Stomach (tissue), 9 donors: ENCODE data around the gene CHERP. TPM values are rescaled to one million over a fixed set of nuclear protein-coding genes. Genes with fewer than 3 reads are reported as not detected.
"Not testable (repeated sequence)": the region's sequence is repeated elsewhere in the genome, so short reads cannot be mapped to it uniquely, and the experiment has no call there.

Source experiments
- DNase-seq, 2 donors: peaks; one replicate each; pipeline versions ENCODE4 v3.0.0 to v3.0.0-alpha.2; 2013 to 2019
- H3K27ac ChIP-seq, 5 donors: fragments of 200-600 bp in 4 of 5; sonication (generic) in 4 of 5; one replicate each; pipeline ENCODE4 v1.5.1; 2013 to 2019; ENCODE audit warnings: mild to moderate bottlenecking in 1 of 5, moderate library complexity in 1 of 5
- H3K27me3 ChIP-seq, 3 donors: fragments of 200-600 bp; sonication (generic); one replicate each; pipeline ENCODE4 v1.5.1; 2017 to 2019; ENCODE audit warnings: mixed run types in 1 of 3
- H3K36me3 ChIP-seq, 4 donors: fragments of 200-600 bp; sonication (generic); 1 replicate in 3 of 4; 2 replicates in 1 of 4; pipeline ENCODE4 v1.5.1; 2016 to 2019
- H3K4me1 ChIP-seq, 4 donors: fragments of 200-600 bp; sonication (generic); one replicate each; pipeline ENCODE4 v1.5.1; 2016 to 2019
- H3K4me3 ChIP-seq, 4 donors: fragments of 200-600 bp; sonication (generic) in 3 of 4; one replicate each; pipeline ENCODE4 v1.5.1; 2016 to 2019; ENCODE audit warnings: mild to moderate bottlenecking in 1 of 4
- H3K9me3 ChIP-seq, 4 donors: fragments of 200-600 bp; sonication (generic); one replicate each; pipeline ENCODE4 v1.5.1; 2016 to 2019
- EP300 ChIP-seq: sonication (generic); formaldehyde crosslinking; IDR thresholded peaks from one replicate; pipeline ENCODE4 v1.6.1; 2017; ENCODE audit warnings: antibody characterized with exemption
- POLR2A ChIP-seq, 4 donors: fragments of 450-650 bp; IDR thresholded peaks; one replicate each; pipeline ENCODE4 v1.6.1; 2016; ENCODE audit warnings: antibody characterized with exemption in 4 of 4, control low read depth in 2 of 4, mild to moderate bottlenecking in 1 of 4, moderate library complexity in 1 of 4
- POLR2AphosphoS5 ChIP-seq, 3 donors: sonication (generic); formaldehyde crosslinking; IDR thresholded peaks; one replicate each; pipeline ENCODE4 v1.6.1; 2016; ENCODE audit warnings: antibody characterized with exemption in 3 of 3
- WGBS, 5 donors: extraction: QIAGEN DNeasy Blood & Tissue Kit in 3 of 5; methylation state at CpG; one replicate each; pipeline versions ENCODE4 v1.1.5 to v1.1.7; 2013 to 2018; 5-methylcytosine and 5-hydroxymethylcytosine counted together
- intact Hi-C: fragments of 100-400 bp; cut with DNase I; formaldehyde crosslinking; loops from one replicate; pipeline ENCODE4 v1.15.1; 2023; ENCODE audit warnings: low total_unique reads
- polyA plus RNA-seq, 3 donors: library from polyadenylated mRNA; stranded (reverse); fragments of 200-250 nt; gene quantifications; one replicate each; pipeline ENCODE4 v1.2.3, GENCODE V29; 2013
- total RNA-seq, 5 donors: library from RNA; depleted of rRNA; stranded (reverse); fragments of >200 nt; gene quantifications; one replicate each; pipeline versions ENCODE4 v1.1.0 to v1.2.3, GENCODE V29; 2014 to 2016
- TF ChIP-seq, protein P1 (sequence below), 7 experiments: fragments of 450-650 bp in 4 of 7; fragments of 200-600 bp in 3 of 7; sonication (generic) in 3 of 7; IDR thresholded peaks; one replicate each; pipeline ENCODE4 v1.5.1; 2016 to 2019; ENCODE audit warnings: antibody characterized with exemption in 7 of 7, control low read depth in 2 of 7, mild to moderate bottlenecking in 1 of 7
- donor health status: healthy with polysubstance abuse.
- donor health status: Bipolar disorder and iron deficiency.
- donor health status: healthy.

CHERP gene
- total and polyA plus RNA-seq, 8 donors = 3.5 to 64.7 (median 11.5) TPM

DNA sequence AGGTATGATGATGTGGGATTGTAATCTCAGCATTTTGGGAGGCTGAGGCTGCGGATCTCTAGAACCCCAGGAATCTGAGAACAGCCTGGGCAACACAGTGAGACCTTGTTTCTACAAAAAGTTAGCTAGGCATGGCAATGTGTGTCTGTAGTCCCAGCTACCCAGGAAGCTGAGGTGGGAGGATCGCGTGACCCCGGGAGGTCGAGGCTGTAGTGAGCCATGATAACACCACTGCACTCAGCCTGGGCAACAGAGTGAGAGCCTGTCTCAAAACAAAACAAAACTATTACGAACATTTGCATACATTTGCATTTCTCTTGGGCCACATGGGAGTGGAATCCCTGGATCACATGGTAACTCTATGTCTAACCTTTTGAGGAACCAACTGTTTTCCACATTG, 44.4 kb downstream of the CHERP start:
- H3K36me3 ChIP-seq = peaks cover 0 to 25% (median 21%) of the 10 kb centered on the region in 4 donors
- DNase-seq = no peak
- H3K4me3 ChIP-seq = no peak overlapping the region
- no peaks in the 10 kb centered on the region for H3K9me3 ChIP-seq
- peaks cover 0 to 49% (median 17%) of the 10 kb centered on the region in 4 donors for H3K4me1 ChIP-seq
- H3K27ac ChIP-seq = no peak overlapping the region
- TF ChIP-seq EP300 (no peak), POLR2A (IDR thresholded peaks at IDR 0.05) (no peak), POLR2AphosphoS5 (IDR thresholded peaks at IDR 0.05) (no peak)
- TF ChIP-seq, protein P1, sequence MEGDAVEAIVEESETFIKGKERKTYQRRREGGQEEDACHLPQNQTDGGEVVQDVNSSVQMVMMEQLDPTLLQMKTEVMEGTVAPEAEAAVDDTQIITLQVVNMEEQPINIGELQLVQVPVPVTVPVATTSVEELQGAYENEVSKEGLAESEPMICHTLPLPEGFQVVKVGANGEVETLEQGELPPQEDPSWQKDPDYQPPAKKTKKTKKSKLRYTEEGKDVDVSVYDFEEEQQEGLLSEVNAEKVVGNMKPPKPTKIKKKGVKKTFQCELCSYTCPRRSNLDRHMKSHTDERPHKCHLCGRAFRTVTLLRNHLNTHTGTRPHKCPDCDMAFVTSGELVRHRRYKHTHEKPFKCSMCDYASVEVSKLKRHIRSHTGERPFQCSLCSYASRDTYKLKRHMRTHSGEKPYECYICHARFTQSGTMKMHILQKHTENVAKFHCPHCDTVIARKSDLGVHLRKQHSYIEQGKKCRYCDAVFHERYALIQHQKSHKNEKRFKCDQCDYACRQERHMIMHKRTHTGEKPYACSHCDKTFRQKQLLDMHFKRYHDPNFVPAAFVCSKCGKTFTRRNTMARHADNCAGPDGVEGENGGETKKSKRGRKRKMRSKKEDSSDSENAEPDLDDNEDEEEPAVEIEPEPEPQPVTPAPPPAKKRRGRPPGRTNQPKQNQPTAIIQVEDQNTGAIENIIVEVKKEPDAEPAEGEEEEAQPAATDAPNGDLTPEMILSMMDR (IDR thresholded peaks at IDR 0.05) = no peak
- intact Hi-C loops = no loop called here
- H3K27me3 ChIP-seq = no peaks in the 10 kb centered on the region
- WGBS, 5 donors = 90 to 93% (median 93%) methylated on average over 6 of the region's 6 CpGs

DNA sequence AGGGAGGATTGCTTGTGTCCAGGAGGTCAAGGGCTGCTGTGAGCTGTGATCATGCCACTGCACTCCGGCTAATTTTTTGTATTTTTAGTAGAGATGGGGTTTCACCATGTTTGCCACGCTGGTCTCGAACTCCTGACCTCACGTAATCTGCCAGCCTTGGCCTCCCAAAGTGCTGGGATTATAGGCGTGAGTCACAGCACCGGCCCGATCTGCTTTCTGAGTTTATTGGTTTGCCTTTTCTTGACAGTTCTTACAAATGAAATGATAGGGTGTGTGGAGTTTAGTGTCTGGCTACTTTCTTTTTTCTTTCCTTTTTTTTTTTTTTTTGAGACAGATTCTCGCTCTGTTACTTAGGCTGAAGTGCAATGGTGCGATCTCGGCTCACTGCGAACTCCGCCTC, 45.2 kb downstream of the CHERP start:
- Histone ChIP-seq H3K27me3 (no peaks in the 10 kb centered on the region), H3K27ac (peak overlapping the region in 4 of 5 donors; percentile 74 to 86 (median 78)), H3K9me3 (no peaks in the 10 kb centered on the region), H3K4me3 (peak overlapping the region; percentile 74 to 88 (median 82)), H3K36me3 (peaks cover 0 to 17% (median 16%) of the 10 kb centered on the region in 4 donors), H3K4me1 (peaks cover 0 to 54% (median 17%) of the 10 kb centered on the region in 4 donors)
- TF ChIP-seq EP300 (no peak), POLR2AphosphoS5 (IDR thresholded peaks at IDR 0.05) (no peak), POLR2A (IDR thresholded peaks at IDR 0.05) (no peak)
- TF ChIP-seq, protein P1 (IDR thresholded peaks at IDR 0.05) = no peak
- intact Hi-C loops = no loop called here
- WGBS, 5 donors = 69 to 81% (median 78%) methylated on average over 11 to 12 of the region's 12 CpGs
- no peak for DNase-seq

DNA sequence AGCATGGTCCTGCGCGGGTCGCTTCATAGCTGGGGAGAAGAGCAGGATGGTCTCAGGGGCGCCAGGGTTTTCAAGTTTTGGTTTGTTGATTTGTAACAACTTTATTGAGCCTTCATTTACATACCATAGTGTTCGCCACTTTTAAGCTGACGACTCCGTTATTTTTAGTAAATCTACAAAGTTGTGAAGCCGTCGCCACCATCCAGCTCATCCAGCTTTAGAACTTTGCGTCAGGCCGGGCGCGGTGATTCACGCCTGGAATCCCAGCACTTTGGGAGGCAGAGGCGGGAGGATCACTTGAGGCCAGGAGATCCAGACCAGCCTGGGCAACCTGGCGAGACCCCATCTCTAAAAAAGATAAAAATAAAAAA, 45.6 kb downstream of the CHERP start:
- 16 to 22% (median 18%) methylated on average over 16 of the region's 16 CpGs for WGBS, 5 donors
- intact Hi-C loops = no loop called here
- H3K4me3 ChIP-seq = peak overlapping the region; percentile 74 to 88 (median 82)
- H3K27ac ChIP-seq = peak overlapping the region; percentile 60 to 86 (median 76)
- H3K27me3 ChIP-seq = no peaks in the 10 kb centered on the region
- no peak for TF ChIP-seq EP300
- TF ChIP-seq POLR2A (IDR thresholded peaks at IDR 0.05) = no peak
- TF ChIP-seq, protein P1 (IDR thresholded peaks at IDR 0.05) = no peak
- TF ChIP-seq POLR2AphosphoS5 (IDR thresholded peaks at IDR 0.05) = no peak
- DNase-seq = peak; percentile 31 to 39
- peaks cover 0 to 55% (median 17%) of the 10 kb centered on the region in 4 donors for H3K4me1 ChIP-seq
- no peaks in the 10 kb centered on the region for H3K9me3 ChIP-seq
- peaks cover 0 to 12% (median 12%) of the 10 kb centered on the region in 4 donors for H3K36me3 ChIP-seq

DNA sequence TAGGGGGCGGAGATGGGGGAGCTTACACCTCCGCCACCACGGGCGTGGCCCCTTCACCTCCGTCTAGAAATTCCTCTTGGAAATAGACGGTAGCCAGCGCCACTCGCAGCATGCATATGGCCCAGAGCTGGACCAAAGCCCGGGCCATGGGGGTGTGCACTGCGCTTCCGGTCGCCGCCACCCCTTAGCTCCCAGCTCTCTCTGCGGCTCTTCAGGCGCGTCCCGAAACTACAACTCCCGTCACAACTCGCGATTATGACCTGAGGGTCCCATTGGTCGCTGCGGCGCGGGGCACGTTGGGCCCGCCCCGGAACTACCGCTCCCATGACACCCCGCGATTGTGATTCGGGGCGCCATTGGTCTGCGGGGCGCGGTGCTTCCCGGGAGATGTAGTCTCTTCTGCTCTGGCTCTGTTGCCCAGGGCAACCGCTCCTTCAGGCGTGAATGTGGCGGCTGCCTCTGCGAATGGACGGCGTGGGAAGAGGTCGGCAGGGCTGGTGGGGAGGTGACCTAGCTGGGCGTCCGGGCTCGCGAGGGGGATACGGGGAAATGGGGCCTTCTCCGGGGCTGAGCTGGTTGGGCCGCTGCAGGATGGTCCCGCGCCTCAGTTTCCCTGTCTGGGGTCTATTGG, 46.1 kb downstream of the CHERP start, which contains the start of the genes C19orf44 and CALR3:
C19orf44 (plus strand) TSS at position 413 of the 631 bp plus-strand sequence. CDS start 4,399 bp downstream, outside the sequence.
CALR3 (minus strand) TSS at position 186 of the 631 bp plus-strand sequence; CDS start at position 148, 38 bp downstream.
- Histone ChIP-seq H3K9me3 (no peaks in the 10 kb centered on the region), H3K4me1 (peaks cover 0 to 55% (median 17%) of the 10 kb centered on the region in 4 donors), H3K27me3 (no peaks in the 10 kb centered on the region), H3K27ac (peak within 1 kb of the TSS; percentile 74 to 86 (median 76)), H3K36me3 (peaks cover 0 to 7% (median 7%) of the 10 kb centered on the region in 4 donors), H3K4me3 (peak within 1 kb of the TSS; percentile 74 to 88 (median 82))
- DNase-seq = peak; percentile 99 to 100
- TF ChIP-seq POLR2A (IDR thresholded peaks at IDR 0.05) = no peak
- TF ChIP-seq, protein P1 (IDR thresholded peaks at IDR 0.05) = peak in 1 of 7 experiments; percentile 38
- no peak for TF ChIP-seq EP300
- TF ChIP-seq POLR2AphosphoS5 (IDR thresholded peaks at IDR 0.05) = peak; percentile 39 to 94 (median 62)
- 0 to 1% (median 1%) methylated on average over 8 to 52 of the region's 52 CpGs for WGBS, 5 donors
- intact Hi-C loops = no loop called here

DNA sequence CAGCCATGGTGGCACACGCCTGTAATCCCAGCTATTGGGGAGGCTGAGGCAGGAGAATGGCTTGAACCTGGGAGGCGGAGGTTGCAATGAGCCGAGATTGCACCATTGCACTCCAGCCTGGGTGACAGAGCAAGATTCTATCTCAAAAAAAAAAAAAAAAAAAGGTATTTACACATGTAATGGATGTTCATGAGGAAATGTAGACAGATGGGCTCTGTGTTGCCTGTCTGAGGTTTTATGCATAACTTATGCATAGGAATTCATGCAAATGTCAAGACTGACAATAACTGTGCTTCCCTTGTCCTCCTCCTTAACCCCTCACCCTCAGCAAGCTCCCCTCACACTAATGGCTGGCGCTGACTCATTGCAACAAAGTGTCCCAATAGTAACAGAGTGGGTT, 55.8 kb downstream of the CHERP start:
- intact Hi-C loops, H3K4me3 ChIP-seq, DNase-seq, H3K27ac ChIP-seq, H3K36me3 ChIP-seq, H3K27me3 ChIP-seq, H3K9me3 ChIP-seq: not testable (repeated sequence)
- peaks cover 0 to 15% (median 11%) of the 10 kb centered on the region in 4 donors for H3K4me1 ChIP-seq
- WGBS, 5 donors = 84 to 95% (median 91%) methylated on average over 4 of the region's 4 CpGs
